NCI-H146 (cell line): ENCODE data around the gene POLRMT.

Source experiments
- DNase-seq: peaks from one replicate; lab custom pipeline; 2025; lab: John Stamatoyannopoulos, UW

The POLRMT gene

DNA sequence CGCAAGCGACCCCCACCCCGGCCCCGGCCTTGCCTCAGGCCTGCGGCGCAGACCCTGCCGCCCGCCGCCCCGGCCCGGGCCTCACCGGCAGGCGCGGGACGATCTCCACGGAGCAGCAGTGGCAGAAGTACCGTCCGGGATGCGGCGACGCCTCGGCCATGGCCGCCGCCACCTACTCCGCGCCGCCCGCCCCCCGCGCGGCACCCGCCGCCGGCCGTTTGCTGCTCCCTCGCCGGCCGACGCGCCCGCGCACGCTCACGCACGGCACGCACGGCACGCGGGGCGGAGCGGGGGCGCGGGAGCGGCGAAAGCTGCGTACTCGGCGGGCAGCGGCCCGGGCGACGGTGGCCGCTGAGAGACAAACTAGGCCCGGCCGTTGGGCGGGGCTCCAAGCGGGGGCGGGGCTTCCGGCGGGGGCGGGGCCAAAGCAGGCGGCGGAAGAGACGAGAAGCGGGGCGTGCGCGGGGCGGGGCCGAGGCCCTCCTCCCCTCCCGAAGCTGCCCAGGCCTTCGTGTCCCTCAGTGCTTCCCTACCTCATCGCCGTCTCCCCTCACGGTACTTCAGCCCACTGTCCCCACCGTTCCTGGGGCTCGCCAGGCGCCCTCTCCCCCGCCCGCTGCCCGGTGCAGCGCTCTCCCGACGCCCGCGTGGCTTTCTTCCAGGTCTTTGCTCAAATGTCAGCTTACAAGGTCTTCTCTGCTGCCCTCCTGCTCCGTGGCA, 29.8 kb upstream of the POLRMT start, which contains the start of gene RNF126:
RNF126 (minus strand) TSS at position 253 of the 720 bp plus-strand sequence; CDS start at position 160, 93 bp downstream.
- DNase-seq, result peak; percentile 77

DNA sequence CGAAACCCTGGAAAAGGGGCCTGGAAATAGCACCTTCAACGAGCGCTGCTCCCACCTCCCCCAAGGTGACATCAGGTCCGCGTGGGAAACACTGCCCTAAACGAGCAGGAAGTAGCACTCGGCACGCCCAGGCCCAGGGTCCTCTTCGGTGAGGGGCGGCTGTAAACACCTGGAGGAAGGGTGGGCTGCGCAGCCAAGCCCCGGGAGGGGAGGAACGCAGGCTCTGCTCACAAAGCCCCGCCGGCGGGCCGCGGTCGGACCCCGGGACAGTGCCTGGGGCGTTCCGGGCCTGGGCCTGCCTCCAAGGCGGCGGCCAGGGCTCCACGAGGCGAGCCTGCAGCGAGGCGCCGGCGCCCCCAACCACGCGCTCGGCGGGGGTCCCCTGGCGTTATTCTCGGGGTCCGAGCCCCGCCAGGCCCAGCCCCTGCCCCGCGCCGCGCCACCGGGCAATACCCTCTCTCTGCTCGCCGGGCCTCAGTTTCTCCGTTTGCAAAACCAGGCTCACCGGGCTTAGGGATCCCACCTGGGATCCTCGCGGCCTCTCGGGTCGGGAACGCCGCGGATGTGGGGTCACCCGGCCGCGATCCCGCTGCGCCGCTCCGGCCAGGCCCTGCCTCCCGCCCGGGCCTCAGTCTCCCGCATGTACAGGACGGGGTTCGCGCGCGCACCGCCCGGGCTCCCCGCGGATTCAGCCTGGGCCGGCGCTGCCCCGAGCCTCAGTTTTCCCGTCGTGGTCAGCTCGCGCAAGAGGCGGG, 29.0 kb upstream of the POLRMT start:
- DNase-seq, result peak; percentile 32

DNA sequence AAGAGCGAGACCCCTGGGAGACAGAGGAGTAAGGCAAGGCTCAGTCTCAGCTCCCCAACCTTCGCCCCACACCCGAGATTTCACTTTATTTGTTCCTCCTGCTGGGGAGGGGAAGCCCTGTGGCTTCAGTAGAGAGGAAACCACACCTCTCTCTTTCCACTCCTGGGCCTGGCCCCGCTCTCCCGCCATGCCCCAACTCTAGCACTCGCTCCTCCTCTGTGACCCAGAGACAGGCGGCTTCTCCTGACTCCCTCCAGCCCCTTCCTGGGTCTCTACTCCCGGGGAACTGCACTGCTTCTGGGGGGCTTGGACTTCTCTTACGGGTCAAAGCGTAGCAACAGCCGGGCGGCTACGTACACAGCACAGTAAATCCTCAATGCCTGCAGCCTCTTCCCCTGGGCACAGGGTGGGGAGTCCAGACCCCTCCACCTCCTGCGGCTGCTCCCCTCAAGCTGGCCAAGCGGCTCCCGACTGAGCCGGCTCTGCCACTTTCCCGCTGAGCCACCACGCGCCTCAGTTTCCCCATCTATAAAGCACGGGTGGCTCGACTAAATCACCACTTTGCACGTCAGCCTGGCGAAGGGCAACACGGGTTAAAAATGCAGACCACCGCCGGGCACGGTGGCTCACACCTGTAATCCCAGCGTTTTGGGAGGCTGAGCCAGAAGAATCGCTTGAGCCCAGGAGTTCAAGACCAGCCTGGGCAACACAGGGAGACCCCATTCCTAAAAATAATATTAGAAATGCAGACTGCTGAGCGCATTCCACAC, 28.3 kb upstream of the POLRMT start:
- DNase-seq, result no peak

DNA sequence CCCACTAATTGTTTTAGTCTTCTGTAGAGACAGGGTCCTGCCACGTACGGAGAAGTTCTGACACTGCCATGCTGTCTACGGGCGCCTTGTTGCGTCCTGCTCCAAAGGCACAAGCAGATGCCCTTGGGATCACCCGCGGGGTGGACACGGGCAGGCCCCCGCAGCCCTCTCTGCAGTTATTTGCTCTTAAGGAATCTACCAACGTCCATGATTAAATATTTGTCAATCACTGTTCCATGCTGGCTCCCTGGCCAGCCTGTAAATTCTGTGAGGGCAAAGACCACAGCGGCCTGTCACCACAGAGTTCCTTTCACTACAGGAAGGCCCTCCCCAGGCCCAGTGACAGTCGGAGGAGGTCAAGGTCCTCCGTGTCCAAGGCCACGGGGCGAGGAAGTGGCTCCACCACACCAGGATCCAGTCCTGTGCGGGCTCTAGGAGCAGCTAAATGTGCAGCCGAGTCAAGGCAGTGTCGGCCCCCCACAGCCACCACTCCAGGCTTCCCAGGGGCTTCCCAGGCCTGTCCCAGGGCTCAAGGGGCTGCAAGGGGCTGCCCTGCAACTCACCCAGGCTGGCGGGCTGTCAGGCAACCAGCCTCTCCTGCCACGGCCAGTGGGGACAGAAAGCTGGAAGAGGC, 27.6 kb upstream of the POLRMT start:
- DNase-seq, result no peak

DNA sequence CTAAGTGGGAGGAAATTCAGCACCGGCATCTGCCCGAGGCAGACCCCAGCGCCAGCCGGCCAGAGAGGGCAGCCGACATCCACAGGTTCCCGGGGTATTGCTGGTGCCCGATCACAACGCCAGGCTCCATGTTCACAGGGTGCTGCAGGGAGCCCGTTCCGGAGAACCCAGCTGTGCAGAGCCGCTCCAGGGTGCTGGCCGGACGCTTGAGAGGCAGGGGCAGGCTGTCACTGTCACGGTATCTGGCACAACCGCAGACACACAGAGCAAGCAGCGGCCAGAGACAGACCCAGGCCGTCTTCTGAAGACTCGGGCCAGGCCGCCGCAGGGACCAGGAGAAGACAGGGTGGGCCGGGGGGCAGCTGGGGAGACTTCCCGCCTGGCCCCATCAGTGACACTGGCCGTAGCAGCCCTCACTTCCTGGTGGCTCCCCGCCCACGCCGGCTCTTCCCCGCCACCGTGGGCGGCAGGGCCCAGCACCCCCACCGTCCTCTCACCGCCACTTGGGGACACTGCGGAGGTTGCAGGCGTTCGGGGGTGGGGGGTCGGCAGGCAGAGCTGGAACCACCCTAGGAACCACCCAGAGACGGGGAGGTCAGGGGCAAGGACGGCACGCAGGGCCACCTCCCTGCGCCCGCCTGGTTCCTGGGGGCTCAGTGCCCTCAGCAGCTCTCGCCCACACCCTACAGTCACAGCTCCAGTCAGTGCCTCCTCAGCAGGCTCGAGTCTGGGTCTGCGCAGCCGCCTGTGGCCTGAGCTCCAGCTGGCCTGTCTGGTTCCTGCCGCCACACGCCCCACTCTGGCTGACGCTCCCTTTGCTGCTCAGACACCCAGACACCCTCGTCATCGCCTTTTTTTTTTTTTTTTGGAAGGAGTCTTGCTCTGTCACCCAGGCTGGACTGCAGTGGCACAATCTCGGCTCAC, 25.8 kb upstream of the POLRMT start:
- no peak for DNase-seq

DNA sequence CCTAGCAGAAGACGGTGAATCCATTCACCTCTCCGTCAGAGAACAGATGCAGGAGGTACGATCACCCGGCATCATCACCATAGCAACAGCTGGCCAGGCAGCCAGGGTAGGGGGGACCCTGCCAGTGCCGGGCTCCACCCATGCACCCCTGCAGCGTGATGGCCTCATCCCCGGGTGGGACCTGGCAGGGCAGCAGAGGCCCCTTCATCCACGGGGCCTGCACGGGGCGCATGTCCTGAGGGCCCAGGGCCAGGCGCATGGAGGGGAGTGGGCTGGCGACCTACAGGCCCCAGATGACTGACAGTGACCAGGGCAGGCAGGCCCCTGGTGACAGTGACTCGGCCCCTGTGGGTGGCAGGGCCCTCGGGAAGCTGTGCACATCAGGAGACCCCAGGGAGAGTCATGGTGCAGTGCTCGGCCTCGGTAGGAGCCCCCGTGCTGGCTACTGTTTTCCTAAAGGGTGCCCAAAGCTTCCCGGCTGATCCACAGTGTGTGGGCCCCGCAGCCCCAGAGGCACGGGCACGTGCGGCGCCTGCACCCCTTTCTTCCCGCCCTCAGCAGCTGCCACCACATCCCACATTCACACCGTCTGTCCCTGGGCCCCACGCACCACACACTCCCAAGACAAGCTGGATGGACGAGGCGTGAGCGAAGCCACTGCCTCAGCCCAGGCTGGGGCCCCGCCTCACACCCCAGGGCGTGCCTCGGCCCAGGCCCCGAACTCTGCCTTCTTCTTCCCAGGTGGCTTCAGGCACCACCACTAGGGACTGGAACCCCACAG, 24.9 kb upstream of the POLRMT start:
- no peak for DNase-seq

DNA sequence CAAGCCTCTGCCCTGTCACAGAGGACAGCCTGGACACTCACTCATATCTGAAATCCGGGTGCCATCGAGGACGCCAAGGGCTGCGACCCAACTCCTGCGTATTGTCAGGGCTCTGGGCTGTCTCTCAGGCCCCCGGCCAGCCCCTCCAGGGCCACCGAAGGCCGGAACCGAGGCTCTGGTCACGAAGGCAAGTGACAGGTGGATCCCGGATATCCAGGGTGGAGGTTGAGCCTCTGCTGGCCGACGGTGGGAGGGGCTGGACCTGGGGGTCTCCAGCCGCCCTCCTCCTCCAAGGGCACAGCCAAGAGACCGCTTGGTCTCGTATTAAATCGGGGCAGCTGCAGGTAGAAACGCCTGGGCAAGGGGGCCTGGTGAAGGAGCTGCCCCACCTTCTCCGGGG, 24.3 kb upstream of the POLRMT start:
- no peak for DNase-seq

DNA sequence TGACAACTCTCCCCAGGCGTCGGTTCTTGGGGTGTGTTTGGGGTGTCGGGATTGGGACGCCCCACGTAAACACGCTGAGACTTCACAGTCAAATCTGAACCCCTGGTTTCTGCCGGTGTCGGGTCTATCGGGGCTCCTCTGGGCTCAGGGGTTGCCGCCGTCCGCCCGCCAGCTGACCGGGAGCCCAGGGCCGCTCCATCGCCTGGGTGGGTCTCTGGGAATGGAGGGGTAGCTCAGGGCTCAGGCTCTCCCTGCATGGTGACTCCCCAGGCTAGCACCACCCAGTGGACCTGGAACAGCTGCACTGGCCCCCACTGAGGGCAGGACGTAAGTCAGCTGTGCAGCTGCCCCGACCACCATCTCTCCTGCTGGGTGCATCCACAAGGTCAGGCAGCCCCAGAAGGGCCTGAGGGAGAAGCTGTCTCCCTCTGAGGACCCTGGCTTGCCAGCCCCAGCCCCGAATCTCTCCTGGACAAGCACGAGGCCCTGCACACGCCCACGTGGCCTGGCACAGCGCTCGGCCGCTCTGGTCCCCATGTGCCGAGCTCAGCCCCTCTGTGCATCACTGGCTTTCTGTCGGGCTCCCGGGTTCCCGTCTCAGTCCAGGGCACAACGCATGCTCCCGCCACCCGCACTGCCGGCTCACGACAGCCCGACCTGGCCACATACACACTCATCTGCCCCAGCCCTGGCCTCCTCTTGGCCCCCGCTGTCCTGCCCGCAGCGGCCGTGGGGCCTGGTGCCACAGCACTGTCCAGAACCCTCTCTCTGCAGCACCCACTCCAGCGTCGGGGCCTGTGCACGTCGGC, 23.6 kb upstream of the POLRMT start:
- DNase-seq, result no peak

DNA sequence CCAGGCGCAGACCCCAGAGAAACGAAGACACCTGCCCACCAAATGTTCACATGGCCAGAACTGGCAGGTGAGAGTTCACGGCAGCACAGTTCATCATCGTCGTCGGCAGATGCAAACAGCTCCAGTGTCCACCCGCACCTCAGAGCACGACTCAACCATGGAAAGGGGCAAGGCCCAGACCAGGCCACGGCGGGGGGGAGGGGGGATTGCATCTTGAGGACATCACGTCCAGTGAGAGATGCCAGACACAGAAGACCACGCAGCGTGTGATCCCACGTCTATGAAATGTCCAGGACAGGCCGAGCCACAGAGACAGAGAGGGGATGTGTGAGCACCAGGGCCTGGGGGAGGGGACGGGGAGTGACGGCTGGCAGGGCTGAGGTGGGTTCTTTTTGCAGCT, 22.4 kb upstream of the POLRMT start:
- DNase-seq, result no peak

DNA sequence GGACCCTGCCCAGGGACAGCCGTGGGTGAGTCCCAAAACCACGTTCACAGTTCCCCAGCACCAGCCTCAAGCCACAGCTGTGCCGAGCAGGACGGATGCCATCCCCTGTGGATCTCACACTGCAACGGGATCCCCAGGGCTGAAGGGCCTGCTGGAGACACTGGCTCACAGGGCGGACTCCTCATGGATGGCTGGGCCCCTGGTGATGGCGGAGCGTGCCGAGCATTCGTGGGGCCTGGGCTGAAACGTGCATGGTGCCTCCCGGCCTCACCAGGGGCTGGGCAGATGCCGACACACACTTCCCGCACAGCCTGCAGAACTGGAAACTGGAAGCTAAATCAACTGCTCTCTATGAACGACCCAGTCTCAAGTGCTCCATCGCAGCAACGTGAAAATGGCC, 20.1 kb upstream of the POLRMT start:
- no peak for DNase-seq

DNA sequence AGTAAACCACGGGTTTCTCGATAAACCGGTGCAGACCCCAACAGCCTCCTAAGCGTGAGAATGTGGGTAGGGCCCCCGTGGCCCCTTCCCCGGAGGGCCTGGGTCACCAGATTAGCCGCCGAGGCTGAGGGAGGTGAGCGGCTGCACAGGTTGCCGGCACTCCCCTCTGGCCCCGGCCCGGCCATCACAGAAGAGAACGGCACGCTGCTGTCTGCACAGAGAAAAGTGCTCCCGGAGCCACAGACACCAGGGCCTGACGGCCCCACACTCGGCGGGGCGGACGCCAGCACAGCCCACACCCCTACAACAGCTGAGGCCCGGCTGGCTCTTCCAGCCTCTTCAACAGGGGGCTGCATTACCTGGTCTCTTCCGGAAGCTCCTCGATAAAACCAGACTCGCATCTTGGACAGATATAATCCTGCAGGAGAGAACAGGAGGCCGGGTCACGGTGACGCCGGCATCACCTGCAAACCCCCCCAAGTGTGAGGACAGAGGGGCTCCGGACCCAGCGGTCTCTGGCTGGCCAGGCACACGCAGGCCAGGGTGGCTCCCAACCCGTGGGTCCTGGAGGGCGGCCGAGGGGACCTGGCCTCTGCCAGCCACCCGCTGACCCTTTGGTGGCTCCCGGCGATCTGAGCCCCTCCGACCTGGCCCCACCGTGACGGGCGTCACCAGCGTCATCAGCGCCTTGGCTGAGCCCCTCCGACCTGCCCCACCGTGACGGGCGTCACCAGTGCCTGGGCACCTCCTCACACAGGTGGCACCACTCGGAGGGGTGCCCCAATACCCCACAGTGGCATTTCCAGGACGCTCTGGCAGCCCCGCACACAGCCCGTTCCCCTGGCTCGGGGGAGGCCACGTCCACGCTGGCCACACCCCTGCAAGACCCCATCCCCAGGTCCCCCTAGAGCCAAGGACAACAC, 19.4 kb upstream of the POLRMT start:
- DNase-seq, result no peak

DNA sequence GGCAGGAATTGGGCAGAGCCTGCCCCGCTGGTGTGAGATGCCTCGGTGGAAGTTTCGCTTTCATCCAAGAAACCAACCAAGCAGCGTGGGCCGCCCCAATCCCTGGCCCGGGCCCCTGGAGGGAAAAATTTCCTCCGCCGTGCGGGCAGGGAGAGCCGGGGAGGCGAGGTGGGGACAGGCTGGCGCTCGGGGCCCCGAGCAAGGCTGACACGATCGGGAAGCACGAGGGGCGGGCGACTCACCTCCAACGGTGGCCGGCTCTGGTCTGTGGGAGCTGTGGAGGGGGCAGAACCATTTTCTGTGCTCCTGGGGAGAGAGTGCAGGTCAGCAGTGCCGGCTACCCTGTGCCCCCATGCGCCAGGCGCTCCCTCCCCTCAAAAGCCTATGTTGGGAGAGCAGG, 18.7 kb upstream of the POLRMT start:
- DNase-seq, result no peak

DNA sequence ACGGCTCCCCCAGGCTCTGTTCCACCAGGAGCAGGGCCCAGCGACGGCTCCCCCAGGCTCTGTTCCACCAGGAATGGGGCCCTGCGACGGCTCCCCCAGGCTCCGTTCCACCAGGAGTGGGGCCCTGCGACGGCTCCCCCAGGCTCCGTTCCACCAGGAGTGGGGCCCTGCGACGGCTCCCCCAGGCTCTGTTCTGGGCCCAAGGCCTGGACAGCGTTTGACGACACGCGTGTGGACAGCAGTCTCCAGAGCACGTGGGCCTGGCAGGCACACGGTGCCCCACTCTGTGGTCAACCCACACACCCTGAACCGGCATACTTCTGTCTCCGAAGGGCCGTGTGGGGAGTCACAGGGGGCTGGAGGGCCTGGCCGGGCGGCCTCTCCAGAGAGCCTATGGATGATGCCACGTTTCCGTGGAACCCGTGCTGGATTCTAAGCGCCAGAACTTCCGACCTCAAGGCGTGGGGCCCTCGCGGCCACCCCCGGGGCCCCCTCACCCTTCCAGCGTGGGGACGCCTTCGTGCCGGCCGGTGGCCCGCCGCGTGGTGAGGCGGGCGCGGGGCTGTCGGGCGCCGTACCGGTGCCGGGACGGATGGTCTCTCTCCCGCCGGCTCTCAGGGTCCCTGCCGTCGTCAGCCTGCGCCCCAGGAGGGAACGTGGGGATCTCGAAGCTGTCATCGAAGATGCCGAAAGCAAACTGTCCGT, 17.9 kb upstream of the POLRMT start:
- DNase-seq, result no peak

DNA sequence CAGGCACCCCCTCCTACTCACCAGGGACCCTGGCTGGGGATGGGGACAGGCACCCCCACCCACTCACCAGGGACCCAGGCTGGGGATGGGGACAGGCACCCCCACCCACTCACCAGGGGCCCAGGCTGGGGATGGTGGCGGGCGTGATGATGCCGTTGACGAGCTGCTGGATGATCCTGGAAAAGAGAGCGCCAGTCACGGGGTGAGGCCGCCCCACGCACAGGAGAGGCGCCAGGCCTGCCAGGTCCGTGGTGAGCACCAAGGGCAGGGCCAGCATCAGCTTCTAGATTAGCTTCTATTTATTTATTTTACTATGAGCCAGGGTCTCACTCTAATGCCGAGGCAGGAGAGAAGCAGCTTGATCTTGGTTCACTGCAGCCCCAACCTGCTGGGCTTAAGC, 16.8 kb upstream of the POLRMT start:
- DNase-seq, result no peak

DNA sequence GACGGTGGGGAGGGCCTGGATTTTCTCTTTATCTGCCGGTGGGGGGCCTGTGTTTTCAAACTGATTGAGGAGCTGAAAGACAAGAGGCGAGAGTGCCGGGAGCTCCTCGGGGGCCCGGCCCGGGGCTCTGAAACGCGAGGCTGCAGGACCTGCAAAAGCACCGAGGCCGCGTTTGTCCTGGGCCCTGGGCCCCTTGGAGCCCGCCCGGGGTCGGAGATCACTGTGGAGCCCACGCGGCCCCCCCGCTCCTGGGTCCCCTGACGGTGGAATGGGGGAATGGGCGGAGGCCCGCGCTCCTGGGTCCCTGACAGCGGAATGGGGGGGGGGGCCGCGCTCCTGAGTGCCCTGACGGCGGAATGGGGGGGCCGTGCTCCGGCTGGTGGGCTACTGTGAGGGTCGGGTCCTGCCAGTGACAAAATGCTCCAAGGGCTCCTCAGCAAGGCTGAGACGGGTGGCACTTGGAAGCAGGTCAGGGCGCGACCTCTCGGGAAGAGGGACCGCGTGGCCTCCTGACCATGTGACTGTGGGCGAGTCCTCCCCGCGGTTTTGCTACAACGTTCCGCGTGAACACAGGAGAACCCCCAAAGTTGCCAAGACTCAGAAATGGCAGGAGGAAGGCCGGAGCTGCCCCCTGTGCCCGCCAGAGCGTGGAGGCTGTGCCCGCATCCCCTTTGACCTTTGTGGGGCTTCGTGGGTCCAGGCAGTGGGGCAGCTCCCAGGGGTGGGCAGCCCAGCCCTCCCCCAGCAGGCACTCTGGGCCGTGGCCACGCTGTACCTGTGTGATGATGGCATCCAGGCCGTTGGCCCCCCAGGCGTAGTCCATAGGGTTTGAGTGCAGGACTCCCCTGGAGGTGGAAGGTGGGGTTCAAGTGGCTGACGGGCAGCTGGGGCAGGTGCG, 15.8 kb upstream of the POLRMT start:
- DNase-seq, result no peak

DNA sequence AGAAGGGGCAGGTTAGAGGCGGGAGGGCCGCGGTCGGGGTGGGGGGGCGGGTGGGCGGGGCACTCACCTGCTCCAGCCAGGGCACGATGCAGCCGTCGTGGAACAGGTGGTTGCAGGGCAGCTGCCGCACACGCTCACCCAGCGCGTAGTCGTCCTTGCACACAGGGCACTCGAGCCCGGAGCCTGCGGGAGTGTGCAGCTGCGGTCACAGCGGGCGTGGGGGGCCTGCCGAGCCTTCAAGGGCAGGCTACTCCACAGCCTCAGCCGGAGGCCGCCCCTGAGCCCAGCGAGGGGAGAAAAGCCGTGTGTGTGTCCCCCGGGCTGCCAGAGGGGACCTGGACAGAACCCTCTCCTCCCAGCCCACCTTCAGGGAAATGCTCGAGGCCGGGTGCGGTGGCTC, 15.0 kb upstream of the POLRMT start:
- no peak for DNase-seq
